ENCODE results near the gene ARMH4.

The ARMH4 gene

DNA sequence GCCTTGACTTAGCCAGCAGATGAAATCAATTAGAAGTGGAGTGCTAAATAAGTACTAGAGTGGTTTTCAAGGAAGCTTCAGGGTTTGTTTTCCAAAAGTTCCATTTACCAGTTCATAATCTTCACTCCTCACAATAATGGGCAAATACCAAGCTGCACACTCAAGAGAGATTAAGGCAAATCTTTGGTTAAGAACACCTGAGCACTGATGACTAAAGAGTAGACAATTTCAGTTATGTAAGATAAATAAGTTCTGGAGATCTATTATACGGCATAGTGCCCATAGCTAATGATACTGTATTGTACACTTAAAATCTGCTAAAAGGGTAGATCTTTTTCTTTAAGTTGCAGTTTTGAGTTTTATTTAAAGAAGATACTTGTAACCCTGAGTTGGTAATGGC, 125.0 kb downstream of the ARMH4 start:
- DNase-seq: no peak

- DNase-seq: no peak
Measured at GRCh38 chr14:58026219-58026618, 125.8 kb downstream of the ARMH4 start.

DNA sequence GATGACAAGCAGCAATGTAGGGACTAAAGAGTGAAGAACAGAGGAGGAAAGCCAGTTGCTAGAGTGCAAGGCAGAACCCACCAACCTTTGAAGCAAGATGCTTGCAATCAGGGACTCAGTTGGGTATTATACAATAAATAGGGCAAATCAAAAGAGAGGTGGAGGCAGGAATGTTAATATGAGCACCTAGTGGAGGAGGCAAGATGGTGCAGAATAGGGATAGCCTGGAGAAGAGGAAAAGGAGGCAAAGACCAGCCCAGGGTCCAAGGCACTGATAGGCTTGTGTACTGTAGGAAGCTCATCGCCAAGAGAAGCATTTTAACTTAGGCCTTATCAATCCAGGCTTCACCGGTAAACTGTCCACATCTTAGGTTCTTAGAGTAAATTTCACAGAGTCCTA, 137.2 kb downstream of the ARMH4 start:
- DNase-seq: no peak

DNA sequence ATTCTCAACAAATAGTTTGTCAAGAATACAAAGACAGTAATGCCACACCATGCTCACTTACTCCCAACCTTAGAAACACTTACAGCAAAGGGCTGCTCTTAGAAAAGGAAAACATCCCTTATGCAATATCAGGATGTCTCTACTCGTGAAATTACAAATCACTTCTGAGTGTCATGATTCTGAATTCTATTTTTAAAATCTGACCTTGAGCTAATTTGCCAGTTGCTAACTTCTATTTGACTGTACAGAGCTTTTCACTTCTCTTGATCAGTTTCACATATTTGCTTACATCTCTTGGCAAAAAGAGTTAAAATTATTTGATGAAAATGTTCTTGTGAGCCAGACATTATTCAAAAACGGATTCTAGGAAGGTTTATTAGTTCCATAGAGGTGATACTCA, 149.4 kb downstream of the ARMH4 start:
- DNase-seq: no peak

GRCh38 chr14:57999979-58000378, 152.0 kb downstream of the ARMH4 start:
- DNase-seq: no peak

DNA sequence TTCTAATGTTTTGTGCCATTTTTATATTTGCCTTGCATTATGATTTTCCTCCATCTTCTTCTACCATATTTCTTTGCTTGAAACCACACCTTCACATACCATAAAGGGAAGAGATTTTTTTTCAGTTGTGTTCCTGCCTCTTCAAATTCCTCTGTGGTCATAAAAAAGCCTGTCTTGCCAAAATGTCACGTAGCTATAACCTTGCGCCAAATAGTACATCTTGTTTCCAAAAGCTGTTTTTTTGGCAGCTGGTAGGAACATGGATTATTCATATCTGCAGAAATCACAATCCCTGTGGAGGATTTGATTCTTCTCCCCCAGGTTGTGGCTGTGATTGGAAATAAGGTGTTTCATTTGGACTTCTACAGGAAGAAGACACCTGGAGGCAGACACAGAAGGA, 152.5 kb downstream of the ARMH4 start:
- no peak for DNase-seq

DNA sequence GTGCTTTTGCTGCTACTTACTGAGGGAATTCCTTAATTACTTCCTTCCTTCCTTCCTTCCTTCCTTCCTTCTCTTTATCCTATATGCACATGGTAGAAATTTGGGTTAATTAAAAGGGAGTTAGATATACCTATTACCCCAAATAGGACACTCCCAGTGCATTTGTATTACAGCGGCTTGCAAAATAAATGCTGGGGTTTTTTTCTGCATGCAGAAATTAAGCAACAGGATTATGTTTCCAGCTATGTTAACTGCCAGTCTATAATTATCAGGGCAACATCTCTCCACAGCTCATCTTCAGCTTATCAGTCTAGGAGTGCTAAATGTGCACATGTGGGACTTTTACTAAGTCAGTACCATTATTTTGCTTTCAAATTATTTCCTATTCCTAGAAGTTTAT, 153.2 kb downstream of the ARMH4 start:
- DNase-seq: no peak

DNA sequence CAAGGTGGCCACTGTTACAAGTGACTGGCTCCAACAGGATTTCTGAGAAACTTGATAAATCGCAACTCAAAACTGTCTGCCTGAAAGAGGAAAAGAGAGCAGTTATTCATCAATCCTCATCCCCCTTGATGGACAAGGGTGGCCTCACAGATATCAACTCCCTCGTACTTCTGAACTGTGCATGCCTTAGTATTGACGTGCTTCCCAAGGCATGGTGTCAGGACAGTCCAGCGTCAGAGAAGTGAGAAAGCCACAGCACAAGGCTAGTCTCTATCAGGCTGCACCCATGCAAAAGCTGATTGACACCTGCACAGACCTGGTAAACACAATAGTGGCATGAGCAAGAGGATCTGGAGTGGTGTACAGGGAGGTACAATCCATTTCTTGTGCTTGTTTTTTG, 160.7 kb downstream of the ARMH4 start:
- no peak for DNase-seq

- no peak for DNase-seq
Measured at GRCh38 chr14:57988445-57988844, 163.6 kb downstream of the ARMH4 start.

DNA sequence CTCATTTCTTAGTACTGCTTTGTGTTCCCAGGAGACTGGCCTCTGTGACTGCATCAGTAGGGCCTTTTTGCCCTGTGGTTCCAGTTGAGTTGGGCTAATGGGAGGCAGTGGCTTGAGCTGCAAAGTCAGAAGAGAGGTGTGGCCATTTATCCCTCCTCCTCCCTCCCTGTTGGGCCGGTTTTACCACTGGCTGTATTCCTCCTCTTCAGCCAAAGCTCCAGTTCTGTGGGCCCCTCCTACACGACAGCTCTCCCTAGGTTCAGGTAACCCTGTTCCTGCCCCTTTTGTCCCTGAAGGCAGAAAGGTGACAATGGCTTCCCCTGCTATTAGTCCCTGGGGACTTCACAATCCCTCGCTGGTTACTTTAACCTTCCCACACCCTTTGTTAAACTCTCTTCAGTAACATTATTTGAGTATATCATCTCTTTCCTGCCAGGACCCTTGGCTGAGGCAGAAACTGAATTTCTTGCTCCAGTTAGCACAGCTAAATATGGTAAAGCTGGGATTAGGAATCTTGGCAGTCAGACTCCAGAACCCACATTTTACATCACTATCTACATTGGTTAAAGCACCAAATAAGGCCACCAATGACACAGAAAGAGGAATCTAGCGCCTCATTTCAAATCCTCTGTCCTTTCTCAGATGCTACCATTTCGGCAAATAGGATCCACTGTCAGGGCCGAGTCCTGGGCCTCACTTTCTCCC, 164.3 kb downstream of the ARMH4 start:
- no peak for DNase-seq

DNA sequence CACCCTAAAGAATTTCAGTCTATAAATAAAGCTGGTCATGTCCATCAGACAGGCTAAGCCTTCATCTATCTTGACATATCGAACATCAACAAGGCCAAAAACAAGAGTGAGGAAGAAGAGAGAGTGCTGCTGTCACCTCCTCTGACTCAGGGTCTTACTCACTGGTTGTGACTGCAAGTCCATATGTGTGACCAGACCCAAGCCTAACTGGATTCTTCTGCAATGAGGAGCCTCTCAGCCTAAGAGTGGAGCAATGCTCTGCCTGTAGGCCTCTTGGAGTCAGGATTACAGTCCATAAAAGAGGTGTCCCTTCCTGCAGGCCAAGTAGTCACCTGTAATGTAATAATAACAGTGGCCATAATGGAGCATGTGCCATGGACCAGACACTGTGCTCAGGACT, 165.0 kb downstream of the ARMH4 start:
- DNase-seq: no peak

DNA sequence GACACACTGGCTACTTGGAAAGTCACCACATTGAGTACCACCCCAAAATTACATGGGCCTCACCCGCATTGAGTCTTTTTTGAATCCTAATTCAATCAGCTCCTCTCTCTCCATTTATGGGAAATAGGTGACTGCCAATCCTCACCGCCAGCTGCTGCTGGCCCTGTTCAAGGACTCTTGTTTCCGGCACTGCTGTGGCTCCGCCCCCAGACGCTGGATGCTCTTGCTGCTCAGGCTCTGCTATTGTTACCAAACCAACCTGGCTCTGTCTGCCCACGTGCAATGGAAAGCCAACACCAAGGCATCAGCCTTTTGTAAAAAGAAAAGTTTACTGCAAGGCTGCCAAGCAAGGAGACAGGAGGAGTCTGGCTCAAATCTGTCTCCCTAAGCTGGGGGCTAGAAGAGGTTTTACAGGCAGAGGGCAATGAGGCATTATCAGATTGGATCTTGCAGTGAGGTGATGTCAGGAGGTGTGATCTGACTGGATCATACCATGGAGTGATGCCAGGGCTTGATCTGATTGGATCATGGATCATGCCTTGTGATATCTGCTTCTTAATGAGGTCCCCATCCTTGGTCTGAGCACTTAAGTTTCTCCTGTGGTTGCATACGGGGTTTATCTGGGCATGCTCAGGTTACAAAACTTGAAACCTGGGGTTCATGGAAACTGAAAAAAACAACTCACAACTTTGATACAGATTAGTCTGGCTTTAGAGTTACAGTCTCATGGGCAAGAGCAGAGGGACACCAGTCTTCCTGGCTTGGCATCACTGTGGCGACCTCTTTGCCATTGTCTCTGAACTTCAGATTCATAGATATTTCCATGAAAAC, 169.0 kb downstream of the ARMH4 start:
- DNase-seq: peak; percentile 60

DNA sequence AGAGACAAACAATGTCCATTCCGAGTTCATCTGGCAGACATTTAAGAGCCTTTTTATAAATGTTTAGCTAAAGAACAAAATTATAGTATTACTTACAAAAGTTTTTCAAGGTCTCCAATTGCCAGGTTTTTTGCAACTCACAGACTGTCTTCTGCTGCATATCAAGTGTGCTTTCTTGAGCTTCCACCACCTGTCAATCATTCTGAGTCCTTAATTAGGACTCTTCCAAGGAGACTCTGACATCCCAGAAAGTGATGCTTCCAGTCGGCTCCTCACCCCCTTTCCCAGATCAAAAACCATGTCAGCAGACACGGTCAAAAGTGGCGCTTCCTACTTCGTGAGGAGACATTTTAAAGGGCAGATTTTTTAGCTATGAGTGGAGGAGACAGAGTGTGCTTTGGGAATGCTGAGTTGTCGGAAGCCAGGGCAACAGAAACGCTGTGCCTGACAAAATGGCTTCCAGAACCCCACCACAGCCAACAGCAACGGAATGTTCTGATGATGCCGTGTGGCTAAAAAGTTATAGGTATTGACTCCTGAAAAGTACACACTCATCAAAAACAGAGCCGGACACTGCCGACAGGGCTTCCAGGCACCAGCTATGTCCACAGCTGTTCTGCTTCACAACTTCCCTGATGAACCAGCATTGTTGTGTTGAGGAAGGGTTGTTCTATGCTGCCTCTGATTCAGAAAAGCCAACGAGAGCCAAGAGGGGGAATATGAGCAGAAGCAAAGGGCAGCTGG, 170.0 kb downstream of the ARMH4 start:
- no peak for DNase-seq

GRCh38 chr14:57979376-57980048, 172.5 kb downstream of the ARMH4 start:
- no peak for DNase-seq

GRCh38 chr14:57976701-57977100, 175.3 kb downstream of the ARMH4 start:
- DNase-seq: no peak

GRCh38 chr14:57974896-57975295, 177.1 kb downstream of the ARMH4 start:
- no peak for DNase-seq

DNA sequence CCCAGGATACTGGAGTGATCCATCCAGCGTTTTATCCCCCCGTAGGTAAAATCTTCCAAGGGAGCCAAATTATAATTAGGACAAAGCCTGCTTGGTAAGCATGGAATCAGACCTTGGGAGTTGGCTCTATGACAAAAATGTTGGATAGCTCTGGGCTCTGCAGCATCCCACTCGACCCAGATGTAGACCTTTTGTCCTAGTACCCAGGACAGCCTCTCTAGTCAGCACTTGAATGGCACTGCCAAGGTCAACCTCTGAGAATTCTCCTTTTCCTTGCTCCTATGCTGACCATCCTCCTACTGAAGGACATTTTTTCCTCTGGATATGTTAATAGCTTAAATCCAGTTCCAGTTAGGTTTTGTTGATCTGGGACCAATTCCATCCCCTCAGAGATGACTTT, 181.4 kb downstream of the ARMH4 start:
- no peak for DNase-seq

DNA sequence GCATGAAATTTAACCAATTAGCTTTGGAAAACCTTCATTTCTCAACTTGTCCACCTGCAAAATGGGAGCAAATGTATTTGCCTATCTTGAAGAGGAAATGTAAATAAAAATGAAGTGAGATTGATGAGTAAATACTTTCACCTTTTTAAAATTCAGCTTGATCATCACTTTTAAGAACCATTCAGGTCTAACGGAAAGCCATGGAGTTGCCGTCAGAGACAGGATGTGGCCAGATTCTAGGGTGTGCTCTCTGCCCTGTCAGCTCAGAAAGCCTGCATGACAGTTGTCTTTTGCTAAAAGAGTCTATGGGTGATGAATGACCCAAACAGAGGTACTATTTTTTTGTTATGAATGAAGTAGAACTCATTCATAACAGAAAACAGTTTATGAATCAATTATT, 181.8 kb downstream of the ARMH4 start:
- DNase-seq: no peak

GRCh38 chr14:57963071-57963470, 188.9 kb downstream of the ARMH4 start:
- DNase-seq: no peak

DNA sequence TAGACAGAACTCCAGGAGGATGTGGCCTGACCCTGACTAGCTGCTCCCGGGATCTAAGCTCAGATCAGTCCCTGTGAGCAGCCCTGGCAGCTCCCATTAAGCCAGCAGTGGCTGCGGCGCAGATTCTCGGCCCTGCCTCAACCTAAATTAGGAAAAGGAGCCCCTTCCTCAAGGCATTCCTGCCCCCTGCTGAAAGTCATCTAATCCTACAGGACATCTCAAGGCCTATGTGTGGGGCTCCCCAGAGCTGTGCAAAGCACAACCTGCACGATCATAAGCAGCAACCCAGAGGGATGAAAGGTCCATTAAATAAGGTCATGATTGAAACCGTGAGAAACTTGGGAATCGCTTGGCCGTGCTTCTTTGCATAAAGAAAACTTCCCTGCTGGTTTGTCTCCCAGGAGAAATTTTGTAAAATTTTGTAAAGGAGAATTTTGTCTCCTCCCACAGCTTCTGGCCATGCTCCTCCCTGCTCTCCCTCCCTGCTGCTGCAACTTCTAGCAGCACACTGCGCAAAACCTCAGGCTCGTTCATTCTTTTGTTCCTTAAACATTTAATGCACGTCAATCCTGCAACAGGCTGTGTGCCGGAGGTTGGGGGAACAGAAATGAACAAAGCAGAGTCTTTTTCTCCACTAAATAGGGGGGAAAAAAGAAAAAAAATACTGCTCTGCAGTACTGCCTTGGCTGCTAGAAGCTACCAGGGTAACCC, 189.5 kb downstream of the ARMH4 start:
- no peak for DNase-seq

GRCh38 chr14:57961786-57962060, 190.3 kb downstream of the ARMH4 start:
- DNase-seq: no peak

DNA sequence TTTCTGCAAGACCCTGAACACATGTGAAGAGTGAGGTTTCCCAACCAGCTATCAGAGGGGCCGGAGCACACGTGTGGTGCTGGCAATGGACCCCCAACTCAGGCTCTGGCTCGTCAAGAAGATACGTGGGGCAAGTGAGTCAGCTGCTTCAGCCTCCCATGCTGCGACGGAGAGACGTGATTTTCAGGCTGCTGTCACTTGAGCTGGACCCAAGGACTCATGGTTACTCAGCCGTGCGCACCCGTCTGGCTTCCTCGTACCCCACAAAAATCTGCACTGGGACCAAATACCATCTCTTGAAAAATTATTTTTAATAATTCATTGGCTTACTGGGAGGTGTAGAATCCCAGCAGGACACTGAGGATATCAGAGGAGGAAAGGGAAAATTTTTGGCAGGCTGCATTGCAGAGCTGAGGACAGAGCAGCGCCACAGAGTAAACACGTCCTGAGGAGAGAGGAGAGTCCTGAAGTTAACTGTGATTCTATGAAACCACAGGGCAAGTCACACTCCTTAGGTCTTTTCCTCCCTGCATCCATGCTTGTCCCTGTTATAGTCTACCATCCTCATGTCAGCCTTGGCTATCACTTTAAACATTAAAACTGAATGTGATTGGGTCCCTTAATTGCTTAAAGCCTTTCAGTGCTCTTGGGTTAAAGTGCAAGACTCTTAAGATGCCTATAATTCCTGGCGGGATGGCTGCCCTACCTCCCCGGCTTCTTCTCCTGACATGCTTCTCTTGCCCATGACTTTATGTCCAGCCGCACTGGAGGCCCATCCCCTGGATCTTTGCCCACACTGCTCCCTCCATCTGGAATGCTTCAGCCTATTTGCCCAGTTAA, 190.8 kb downstream of the ARMH4 start:
- DNase-seq: no peak
